Peyer's patch (tissue), 4 donors: ENCODE results near the gene TECTA. TPM values are rescaled to one million over a fixed set of nuclear protein-coding genes. Genes with fewer than 3 reads are reported as not detected.

Experiments
- total RNA-seq, 4 donors: library from RNA; depleted of rRNA; stranded (reverse); fragments of >200 nt; gene quantifications; one replicate each; pipeline ENCODE4 v1.1.0, GENCODE V29; 2016

TECTA gene
- total RNA-seq, 4 donors from 2014 or later: 0.19 to 6.6 (median 0.67) TPM; not detected in 1

Other genes with a start within 250 kb of the TECTA start
- gene TBCEL, start 77.1 kb upstream of the TECTA start, total RNA-seq: 10 to 100 TPM in 2 of 4 donors, 1 to 10 TPM in 2; 8.5 to 37.1 (median 11.3) TPM
- 10 to 100 TPM; 25.6 to 63.6 (median 37.7) TPM for gene SC5D, start 191.5 kb downstream of the TECTA start, total RNA-seq